Superior temporal gyrus (tissue), 1 donor: ENCODE data around the gene RAD21L1.
A peak's percentile ranks its signal among the peaks of the same experiment; 100 is the strongest.

Experiments used
- DNase-seq: peaks from one replicate; pipeline ENCODE4 v3.0.0-alpha.2; 2016; ENCODE audit errors: extremely low spot score

The RAD21L1 gene

GRCh38 chr20:1273366-1273765 lies 47.5 kb downstream of the RAD21L1 start:
- no peak for DNase-seq

GRCh38 chr20:1274485-1275311 lies 48.9 kb downstream of the RAD21L1 start:
- peak; percentile 17 for DNase-seq

- DNase-seq: no peak
Observed at GRCh38 chr20:1275919-1276318, 50.1 kb downstream of the RAD21L1 start.

GRCh38 chr20:1277529-1278322 lies 51.9 kb downstream of the RAD21L1 start:
- DNase-seq: no peak

GRCh38 chr20:1278993-1279392 lies 53.1 kb downstream of the RAD21L1 start:
- DNase-seq: no peak

GRCh38 chr20:1280195-1281102 lies 54.6 kb downstream of the RAD21L1 start:
- no peak for DNase-seq

- DNase-seq: no peak
Observed at GRCh38 chr20:1281279-1282057, 55.6 kb downstream of the RAD21L1 start.

- no peak for DNase-seq
Observed at GRCh38 chr20:1282966-1283365, 57.1 kb downstream of the RAD21L1 start.

- peak; percentile 6 for DNase-seq
Observed at GRCh38 chr20:1283522-1284510, 58.0 kb downstream of the RAD21L1 start.

- DNase-seq: no peak
Observed at GRCh38 chr20:1286267-1287024, 60.6 kb downstream of the RAD21L1 start.

GRCh38 chr20:1287306-1287705 lies 61.5 kb downstream of the RAD21L1 start:
- DNase-seq: peak; percentile 9

- peak; percentile 5 for DNase-seq
Observed at GRCh38 chr20:1287787-1288569, 62.1 kb downstream of the RAD21L1 start.

- DNase-seq: peak; percentile 73
Observed at GRCh38 chr20:1291191-1291741, 65.4 kb downstream of the RAD21L1 start.

- no peak for DNase-seq
Observed at GRCh38 chr20:1292620-1293019, 66.8 kb downstream of the RAD21L1 start.

GRCh38 chr20:1293641-1294379 lies 68.0 kb downstream of the RAD21L1 start:
- no peak for DNase-seq

- DNase-seq: no peak
Observed at GRCh38 chr20:1294497-1294896, 68.7 kb downstream of the RAD21L1 start.

- no peak for DNase-seq
Observed at GRCh38 chr20:1295276-1295930, 69.6 kb downstream of the RAD21L1 start.
